HG03139 (cell line): Measurements from ENCODE around the gene SUFU.
"Not testable (repeated sequence)": the region's sequence is repeated elsewhere in the genome, so short reads cannot be mapped to it uniquely, and the experiment has no call there.

Experiments
- ATAC-seq: cut with Tn5 transposase; IDR thresholded peaks from one replicate; pipeline ENCODE4 v1.9.1; 2021; ENCODE audit not compliant: unreplicated experiment

The SUFU gene

DNA sequence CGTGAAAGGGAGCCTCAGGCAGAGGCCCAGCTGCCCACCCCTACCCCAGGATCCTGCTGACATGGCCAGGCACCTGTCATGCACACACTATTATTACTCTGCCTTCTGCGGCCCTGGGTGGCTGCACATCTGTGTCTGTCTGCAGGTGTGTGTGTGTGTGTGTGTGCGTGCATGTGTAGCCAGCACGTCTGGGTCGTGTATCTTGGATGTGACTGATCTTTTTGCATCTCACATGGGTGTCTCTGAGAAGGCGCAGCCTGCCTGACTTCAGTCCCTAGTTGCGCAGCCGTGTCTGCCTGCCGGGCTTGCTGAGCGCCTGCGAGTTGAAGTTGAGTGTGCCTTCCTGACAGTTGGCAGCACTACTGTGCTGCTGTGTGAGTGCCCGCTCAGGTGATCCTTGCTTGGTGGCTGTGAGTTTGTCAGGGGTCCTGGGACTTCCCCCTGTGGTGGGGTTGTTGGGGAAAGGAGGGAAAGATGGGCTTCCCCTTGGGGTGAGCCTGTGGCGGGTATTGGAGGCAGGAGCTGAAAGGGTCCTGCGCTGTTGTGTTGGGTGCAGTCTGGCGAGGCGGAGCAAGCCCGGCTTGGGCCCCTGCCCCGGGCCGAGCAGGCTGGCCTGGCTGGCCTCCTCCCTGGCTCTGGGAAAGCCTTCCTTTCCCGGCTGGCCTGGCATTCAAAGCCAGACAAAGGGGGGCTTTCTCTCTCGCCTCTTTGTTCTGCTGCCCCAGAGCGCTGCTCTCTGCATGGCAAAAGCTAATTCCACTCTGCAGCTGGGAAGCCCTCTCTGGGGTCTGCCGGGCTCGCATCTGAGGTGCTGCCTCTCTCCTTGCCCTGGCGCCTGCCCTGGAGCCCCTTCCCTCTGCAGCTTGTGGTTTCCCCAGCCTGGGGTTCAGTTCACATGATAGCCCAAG lies 145.4 kb downstream of the SUFU start:
- no peak for ATAC-seq

DNA sequence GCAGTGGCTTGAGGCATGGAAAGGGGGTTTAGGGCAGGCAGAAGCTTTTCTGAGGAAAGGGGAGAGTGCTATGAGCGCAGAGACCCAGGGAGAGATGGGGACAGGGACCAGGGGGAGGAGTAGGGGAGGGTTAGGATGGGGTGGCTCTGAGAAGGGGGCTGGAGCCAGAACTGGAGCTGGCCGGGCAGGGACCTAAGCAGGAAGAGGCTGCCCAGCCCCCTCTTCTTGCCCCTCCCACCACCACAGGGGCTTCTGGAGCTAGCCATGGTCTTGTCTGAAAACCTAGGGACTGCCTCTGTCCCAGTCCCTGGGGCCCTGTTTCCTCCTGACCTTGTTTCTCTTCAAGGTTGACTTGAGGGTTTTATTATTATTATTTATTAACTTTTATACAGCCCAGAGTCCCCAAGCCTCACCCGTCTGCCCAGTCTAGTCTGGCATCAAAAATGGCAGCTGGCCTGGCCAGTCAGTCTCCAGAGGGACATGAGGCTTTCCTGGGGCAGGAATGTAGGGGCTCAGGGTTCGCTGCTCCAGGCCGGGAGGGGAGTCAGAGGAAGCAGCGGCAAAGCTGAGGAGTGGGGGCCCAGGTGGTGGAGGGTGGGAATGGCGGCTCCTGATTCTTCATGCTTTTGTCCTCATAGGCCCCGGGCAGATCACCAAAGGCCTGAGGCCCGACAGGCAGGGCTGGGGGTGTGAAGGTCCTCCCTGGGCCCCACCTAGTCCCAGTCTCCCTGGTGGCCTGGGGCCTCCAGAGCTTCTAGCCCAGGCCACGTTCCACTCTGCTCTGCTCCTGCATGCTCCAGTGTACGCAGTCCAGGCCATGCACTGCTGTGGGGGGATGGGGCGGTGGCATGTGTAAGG lies 146.3 kb downstream of the SUFU start:
- ATAC-seq: no peak

DNA sequence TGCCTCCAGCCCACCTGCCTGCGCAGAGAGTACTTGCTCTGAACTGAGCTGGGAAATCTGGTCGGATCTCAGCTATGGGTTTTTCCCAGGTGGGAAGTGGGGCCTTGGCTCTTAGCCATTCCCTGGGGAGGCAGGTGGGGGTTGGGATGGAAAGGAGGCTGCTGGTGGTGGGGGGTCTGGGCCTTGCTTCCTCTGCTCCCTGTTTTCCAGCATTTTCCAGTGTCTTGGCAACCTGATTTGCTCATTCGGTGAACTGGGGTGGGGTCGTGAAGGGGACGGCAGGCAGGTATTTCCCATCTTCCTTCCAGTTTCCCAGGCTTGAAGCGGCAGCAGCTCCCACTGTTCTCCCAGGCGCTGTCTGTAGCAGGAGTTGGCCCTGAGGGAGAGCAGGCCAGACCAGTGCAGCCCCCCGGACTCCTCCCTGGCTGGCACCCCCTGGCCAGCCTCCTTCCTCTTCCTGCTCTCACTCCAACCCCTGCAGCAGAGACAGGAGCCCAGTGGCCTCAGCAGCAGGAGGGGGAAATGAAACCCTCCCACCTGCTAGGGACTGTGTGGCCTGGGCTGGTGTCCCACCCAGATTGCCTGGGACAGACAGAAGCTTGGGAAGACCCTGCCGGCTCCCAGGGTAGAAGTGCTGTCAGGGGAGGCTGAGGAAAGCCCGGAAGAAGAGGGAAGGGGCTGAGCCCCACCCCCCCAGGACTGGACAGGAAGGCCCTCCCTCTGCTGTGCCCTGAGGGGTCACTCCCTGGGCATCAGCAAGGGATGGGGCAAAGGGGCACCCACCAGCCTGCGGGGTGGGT lies 147.1 kb downstream of the SUFU start:
- no peak for ATAC-seq

DNA sequence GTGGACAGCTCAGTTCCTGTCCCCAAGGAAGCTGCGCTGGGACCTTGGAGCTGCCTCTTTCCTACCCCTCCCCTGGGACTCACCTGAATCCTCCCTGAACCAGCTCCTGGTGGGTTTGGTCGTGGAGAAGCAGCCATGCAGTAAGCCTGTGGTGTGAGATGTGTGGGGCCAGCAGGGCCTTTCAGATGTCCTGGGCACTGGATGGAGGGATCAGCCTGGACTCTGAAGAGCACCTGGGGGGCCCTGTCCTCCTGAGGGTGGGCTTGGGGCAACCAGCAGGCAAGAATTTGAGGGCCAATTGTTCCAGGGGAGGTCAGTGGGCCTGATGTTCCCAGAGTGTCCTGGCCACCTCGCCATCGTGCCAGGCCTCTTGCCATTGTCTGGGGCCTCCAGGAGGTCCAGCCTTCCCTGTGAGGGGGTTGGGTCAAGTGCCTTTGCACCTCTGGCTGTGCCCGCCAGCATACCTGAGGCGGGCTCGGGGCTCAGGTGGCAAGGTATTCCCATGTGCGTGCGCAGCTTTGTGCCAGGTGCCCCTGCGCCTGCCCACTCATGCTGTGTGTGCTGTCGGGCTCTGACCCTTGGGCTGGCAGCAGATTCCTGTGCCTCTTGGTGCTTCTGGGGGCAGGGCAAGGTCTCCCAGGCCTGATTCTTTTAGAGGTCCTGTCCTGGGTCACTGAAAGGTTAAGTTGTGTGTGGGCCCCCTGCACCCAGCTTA lies 147.8 kb downstream of the SUFU start:
- ATAC-seq: peak; percentile 2

DNA sequence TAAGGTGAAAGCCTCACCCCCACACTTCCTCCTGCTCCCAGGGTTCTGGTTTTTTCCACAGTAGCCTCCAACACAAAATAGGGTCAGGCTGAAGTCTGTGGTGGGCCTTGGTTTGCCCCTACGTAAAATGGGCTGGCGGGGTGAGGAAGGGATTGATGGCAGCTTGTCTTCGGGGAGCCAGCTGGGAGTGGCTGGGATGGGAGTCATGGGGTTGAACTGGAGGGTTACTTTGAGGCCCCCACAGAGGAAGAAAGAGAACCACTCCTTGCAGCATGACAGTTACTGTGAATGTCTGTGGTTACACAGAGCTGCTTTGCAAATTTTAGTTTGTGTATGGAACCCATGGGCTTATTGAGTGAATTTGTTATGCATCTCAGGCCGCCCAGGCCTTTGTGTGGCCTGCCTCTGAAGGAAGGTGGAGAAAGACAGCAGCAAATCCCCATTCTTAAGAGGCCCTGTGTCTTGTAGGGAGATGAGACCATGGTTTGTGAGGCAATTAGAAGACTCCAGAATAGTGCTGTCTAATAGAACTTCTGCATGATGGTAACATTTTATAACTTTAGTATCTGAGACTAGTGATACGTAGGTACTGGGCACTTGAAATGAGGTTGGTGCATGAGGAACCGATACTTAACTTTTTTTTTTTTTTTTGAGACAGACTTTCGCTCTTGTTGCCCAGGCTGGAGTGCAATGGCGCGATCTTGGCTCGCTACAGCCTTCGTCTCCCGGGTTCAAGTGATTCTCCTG lies 148.6 kb downstream of the SUFU start:
- ATAC-seq: peak; percentile 38

DNA sequence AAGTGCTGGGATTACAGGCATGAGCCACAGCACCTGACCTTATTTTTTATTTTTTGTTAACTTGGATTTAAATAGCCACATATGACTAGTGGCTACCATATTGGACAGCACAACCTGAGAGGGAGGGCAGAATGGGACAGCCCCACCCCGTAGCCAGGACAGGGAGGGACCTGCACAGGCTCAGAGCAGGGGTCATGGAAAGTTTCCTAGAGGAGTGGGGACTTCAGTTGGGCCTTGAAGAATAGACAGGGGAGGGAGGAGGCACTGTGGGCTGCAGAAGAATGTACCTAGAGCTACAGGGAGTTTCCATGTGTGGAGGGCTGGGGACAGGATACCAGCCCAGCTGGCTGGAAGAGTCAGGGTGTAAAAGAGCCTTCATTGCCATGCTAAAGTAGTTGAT lies 149.3 kb downstream of the SUFU start:
- ATAC-seq: no peak

DNA sequence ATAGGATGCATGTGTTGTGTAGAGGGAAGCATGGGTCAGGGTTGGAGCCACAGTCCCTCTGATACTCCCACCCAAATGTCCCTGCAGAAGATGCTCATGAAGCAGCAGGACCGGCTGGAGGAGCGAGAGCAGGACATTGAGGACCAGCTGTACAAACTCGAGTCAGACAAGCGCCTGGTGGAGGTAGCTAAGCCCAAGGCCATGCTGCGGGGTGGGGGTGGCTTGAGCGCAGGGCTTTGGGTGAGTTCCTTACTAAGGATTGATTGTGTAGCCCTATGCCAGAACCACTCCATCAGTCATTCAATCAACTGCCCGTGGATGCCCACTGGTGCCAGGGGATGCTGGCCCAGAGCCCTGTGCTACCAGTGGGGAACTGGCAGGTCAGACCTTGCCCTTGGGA lies 150.8 kb downstream of the SUFU start:
- no peak for ATAC-seq

DNA sequence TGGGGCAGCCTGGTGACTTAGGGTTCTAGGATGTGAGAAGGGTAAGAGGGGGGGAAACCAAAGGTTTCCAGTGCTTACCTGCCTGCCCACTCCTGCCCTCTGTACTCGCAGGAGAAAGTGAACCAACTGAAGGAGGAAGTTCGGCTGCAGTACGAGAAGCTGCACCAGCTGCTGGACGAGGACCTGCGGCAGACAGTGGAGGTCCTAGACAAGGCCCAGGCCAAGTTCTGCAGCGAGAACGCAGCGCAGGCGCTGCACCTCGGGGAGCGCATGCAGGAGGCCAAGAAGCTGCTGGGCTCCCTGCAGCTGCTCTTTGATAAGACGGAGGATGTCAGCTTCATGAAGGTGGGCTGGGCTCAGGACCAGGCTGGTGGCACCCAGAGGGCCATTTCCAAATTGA lies 151.2 kb downstream of the SUFU start:
- ATAC-seq: no peak

DNA sequence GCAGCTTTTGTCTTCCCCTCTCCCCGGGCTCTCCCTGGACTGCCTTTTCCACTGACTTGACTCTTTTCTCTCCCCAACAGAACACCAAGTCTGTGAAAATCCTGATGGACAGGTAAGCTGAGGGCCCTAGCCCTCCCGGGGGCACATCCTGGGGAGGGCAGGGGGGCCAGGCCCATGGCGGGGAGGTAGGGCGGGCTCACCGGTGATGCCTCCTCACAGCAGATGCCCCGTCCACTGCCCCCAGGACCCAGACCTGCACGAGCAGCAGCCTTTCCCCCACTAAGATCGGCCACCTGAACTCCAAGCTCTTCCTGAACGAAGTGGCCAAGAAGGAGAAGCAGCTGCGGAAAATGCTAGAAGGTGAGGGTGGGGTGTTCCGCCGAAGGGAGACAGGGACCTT lies 152.3 kb downstream of the SUFU start:
- ATAC-seq: no peak

DNA sequence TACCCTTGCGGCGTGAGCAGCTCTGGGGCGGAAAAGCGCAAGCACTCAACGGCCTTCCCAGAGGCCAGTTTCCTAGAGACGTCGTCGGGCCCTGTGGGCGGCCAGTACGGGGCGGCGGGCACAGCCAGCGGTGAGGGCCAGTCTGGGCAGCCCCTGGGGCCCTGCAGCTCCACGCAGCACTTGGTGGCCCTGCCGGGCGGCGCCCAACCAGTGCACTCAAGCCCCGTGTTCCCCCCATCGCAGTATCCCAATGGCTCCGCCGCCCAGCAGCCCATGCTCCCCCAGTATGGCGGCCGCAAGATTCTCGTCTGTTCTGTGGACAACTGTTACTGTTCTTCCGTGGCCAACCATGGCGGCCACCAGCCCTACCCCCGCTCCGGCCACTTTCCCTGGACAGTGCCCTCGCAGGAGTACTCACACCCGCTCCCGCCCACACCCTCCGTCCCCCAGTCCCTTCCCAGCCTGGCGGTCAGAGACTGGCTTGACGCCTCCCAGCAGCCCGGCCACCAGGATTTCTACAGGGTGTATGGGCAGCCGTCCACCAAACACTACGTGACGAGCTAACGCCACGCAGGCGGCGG lies 153.1 kb downstream of the SUFU start:
- ATAC-seq: no peak

DNA sequence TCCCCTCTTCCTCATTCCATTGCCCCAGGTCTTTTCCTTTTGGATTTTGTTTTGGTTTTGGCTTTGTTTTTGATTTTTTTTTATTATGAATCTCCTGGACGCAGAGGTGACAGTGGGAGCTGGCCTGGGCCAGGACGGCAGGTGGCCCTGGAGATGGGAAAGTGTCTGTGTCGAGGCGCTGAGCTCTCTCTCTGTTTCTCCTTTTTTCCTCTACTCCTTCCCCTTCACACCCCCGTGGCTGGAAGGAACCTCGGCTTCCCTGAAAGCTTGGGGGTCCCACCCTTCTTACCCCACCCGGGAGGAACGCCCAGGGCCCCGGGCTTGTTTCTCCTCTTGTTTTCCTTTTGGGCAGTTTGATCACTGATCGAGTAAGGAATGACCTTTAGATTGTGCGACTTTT lies 153.7 kb downstream of the SUFU start:
- ATAC-seq: no peak

DNA sequence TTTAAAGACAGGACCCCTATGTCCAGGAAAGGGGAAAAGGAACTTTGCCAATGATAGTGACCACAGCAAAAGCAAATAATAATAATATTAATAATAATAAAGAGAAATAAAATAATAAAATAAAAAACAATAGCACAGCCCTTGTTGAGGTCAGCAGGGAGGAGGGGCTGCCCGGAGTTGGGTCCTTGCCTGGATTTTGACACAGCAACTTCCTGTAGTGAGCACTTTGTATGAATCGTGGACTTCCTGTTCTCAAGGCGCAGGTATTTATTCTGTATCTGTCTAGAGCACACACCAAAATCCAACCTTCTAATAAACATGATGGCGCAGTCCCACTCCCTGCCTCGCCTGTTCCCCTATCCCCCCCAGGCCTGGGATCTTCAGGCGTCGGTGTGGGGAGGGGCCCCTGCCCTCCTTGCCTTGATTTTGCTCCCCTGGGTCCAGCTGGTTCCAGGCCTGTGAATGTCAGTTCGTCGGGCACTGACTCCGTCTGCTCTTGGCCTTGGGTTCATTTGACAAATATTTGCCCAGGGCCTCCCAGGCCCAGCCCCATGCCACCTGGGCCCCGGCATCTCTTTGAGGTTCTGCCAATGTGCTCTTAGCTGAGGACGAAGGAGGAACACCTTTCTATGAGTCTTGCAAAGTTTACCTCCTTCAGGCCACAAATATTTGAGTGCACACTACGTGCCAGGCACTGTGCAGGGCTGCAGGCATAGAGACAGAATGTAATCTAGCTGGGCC lies 154.4 kb downstream of the SUFU start:
- ATAC-seq: no peak

DNA sequence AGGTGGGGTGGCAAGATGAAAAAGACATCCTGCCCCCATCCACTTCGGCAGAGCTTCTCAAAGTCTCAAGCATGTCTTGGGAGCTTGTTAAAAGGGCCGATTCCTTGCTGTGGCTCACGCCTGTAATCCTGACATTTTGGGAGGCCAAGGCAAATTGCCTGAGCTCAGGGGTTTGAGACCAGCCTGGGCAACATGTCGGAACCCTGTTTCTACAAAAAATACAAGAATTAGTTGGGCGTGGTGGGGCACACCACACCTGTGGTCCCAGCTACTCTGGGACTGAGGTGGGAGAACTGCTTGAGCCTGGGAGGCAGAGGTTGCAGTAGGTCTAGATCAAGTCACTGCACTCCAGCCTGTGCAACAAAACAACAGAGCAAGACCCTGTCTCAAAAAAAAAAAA lies 155.0 kb downstream of the SUFU start:
- no peak for ATAC-seq

DNA sequence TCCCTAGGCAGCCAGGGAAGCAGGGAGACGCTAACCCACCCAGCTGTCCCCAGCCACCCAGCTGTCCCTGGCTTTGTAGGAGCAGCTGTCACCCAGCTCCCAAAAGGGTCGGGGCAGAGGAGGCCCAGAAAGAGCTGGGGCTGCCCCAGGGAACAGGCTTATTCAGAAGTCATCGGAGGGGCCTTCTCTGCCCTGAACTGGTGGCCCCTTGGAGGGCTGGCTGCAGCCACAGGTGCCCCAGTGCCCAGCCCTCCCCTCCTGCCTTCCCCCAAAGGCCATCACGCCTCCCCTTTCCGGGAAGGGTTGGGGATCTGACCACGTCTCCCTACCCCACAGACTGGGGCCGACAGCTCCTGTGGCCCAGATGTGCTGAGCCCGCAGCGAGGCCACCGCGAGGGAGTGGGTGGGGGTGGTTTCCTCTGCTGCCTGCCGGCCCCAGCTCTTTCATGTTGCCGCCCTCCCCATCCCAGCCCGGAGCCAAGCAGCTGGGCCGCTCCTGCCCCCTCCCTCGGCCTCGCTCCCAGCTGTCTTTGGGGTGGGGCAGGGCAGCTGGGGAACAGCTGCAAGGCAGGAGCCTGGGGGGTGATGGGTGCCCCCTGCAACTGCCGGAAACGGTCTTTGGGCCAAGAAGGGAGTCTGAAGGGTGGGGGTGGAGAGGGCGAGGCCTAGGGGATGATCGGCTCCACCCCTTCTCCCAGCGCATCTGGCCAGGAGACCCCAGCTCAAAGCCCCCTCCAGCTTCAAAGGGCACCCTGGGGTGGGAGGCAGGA lies 157.3 kb downstream of the SUFU start:
- peak; percentile 70 for ATAC-seq

DNA sequence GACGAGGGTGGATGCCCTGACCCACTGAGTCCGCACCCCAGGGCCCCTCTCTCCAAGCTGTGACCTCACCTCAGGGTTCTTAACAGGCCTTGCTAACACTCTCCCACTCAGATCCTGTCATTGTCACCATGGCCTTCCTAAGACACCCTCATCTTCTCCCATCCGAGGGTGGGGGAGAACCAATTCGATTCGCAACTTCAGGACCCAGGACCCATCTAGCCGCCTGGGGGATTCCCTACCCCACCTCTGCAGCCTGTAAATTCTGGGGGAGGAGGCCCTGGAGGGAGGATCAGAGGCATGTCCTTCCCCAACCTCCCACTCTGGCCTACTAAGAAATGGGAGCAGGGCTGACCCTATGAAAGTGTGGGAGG lies 157.9 kb downstream of the SUFU start:
- no peak for ATAC-seq

DNA sequence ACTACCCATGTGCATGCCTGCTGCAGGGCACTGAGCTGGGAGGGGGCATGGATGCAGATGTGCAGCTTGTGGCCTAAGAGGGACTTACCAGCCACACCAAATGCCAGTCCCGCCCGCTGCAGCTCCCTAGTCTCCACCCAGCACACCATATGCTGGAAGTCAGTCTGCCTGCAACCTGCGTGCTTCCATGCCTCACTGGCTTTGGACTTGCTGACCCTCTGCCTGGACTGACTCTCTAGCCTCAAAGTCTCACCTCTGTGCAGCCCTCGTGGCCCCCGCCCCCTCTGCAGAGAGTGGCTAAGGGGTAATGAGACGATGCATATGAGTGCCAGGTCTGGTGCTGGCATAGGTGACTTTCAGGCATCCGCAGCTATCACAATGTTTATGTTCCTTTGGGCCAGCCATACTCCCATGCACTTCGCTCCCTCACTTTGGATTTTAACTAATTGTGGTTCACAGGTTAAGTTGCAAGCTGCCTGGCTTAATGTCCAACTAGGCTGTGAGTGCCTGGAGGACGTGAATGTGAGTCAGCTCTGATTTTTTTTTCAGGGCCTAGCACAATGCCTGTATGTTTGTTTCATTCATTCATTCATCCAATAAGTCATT lies 162.2 kb downstream of the SUFU start:
- no peak for ATAC-seq

DNA sequence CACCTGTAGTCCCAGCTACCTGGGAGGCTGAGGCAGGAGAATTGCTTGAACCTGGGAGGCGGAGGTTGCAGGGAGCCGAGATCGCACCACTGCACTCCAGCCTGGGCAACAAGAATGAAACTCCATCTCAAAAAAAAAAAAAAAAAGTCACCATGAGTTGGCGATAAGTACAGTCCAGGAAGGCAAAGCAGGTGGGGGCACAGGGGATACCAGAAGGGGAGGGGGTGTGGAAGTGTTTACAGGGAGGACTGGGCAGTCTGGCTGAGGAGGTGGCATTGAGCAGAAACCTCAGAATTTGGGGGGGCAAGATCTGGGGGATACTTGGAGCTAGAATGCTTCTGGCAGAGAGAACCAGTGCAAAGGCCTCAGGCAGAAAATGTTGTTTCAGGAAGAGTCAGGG lies 163.6 kb downstream of the SUFU start:
- ATAC-seq: not testable (repeated sequence)
